Lung (tissue), 12 donors: ENCODE data around the gene CDKN2B-AS1. TPM values are rescaled to one million over a fixed set of nuclear protein-coding genes. Genes with fewer than 3 reads are reported as not detected.

Experiments used
- ATAC-seq: fragments of 200-7000 bp; cut with Tn5 transposase; one replicate; pipeline ENCODE4 v1.9.1; 2020; ENCODE audit warnings: moderate number of reproducible peaks; ENCODE audit not compliant: insufficient read depth, low FRiP score
- DNase-seq, 3 donors: peaks; one replicate each; pipeline ENCODE4 v3.0.0-alpha.2; 2013 to 2017
- H3K27ac ChIP-seq, 2 donors: one replicate each; pipeline ENCODE4 v1.5.1; 2013; ENCODE audit warnings: mild to moderate bottlenecking in 2 of 2, moderate library complexity in 2 of 2, control low read depth in 1 of 2, inconsistent platforms in 1 of 2, low read depth in 1 of 2, low read length in 1 of 2
- H3K27me3 ChIP-seq, 3 donors: one replicate each; pipeline ENCODE4 v1.5.1; 2013; ENCODE audit warnings: low read length in 2 of 3; ENCODE audit not compliant: control insufficient read depth in 3 of 3, insufficient read depth in 3 of 3
- H3K36me3 ChIP-seq, 4 donors: one replicate each; pipeline ENCODE4 v1.5.1; 2013; ENCODE audit warnings: low read length in 4 of 4, mild to moderate bottlenecking in 1 of 4, moderate library complexity in 1 of 4; ENCODE audit not compliant: control insufficient read depth in 4 of 4, insufficient read depth in 4 of 4
- H3K4me1 ChIP-seq, 5 donors: one replicate each; pipeline ENCODE4 v1.5.1; 2013; ENCODE audit warnings: low read length in 5 of 5, mild to moderate bottlenecking in 2 of 5, moderate library complexity in 1 of 5; ENCODE audit not compliant: control insufficient read depth in 5 of 5, insufficient read depth in 5 of 5
- H3K4me3 ChIP-seq: one replicate; pipeline ENCODE4 v1.5.1; 2013; ENCODE audit warnings: mild to moderate bottlenecking, control low read depth, moderate library complexity
- H3K9ac ChIP-seq, 2 donors: one replicate each; pipeline ENCODE4 v1.5.1; 2013; ENCODE audit warnings: low read length in 2 of 2, control low read depth in 1 of 2; ENCODE audit not compliant: insufficient read depth in 1 of 2
- H3K9me3 ChIP-seq, 4 donors: one replicate each; pipeline ENCODE4 v1.5.1; 2013; ENCODE audit warnings: low read length in 3 of 4, mild to moderate bottlenecking in 1 of 4, moderate library complexity in 1 of 4; ENCODE audit not compliant: control insufficient read depth in 4 of 4, insufficient read depth in 3 of 4
- CTCF ChIP-seq: IDR thresholded peaks from 2 replicates; pipeline ENCODE4 v1.5.1; 2012; ENCODE audit warnings: mild to moderate bottlenecking; ENCODE audit errors: control extremely low read depth, extremely low read depth
- WGBS, 2 donors: extraction: QIAGEN DNeasy Blood & Tissue Kit; methylation state at CpG; one replicate each; pipeline ENCODE4 v1.1.7; 2013; 5-methylcytosine and 5-hydroxymethylcytosine counted together
- polyA plus RNA-seq, 2 donors: library from polyadenylated mRNA; stranded (reverse); fragments of 200-250 nt; gene quantifications; one replicate each; pipeline ENCODE4 v1.2.1, GENCODE V29; 2013
- total RNA-seq, 2 donors: library from RNA; depleted of rRNA in 1 of 2; stranded (reverse); fragments of >200 nt in 1 of 2; gene quantifications; one replicate each; pipeline ENCODE4 v1.2.1, GENCODE V29; 2014 to 2021
- donor health status: control.
- donor health status: control.
- donor health status: Bipolar disorder and iron deficiency.
- donor health status: healthy.
- donor health status: DM: yes; HTN: yes; CAD: no.

CDKN2B-AS1 gene
- total and polyA plus RNA-seq, 4 donors: 0.32 to 1.2 (median 0.59) TPM

- no peaks in the 10 kb centered on the region for H3K36me3 ChIP-seq
- DNase-seq (no peak), ATAC-seq (no peak)
- H3K9ac ChIP-seq: no peak overlapping the region
- H3K27ac ChIP-seq: no peak overlapping the region
- no peak overlapping the region for H3K4me3 ChIP-seq
- WGBS, 2 donors: 89 to 93% methylated on average over 2 of the region's 2 CpGs
- peaks cover 0 to 12% (median 0%) of the 10 kb centered on the region in 4 donors for H3K9me3 ChIP-seq
- peaks cover 0 to 8% (median 7%) of the 10 kb centered on the region in 5 donors for H3K4me1 ChIP-seq
- H3K27me3 ChIP-seq: peaks cover 4 to 41% (median 28%) of the 10 kb centered on the region in 3 donors
- TF ChIP-seq CTCF: no peak
Measured at GRCh38 chr9:21961569-21961968, 33.0 kb upstream of the CDKN2B-AS1 start.

- Histone ChIP-seq H3K4me3 (no peak overlapping the region), H3K36me3 (no peaks in the 10 kb centered on the region), H3K4me1 (peaks cover 0 to 9% (median 7%) of the 10 kb centered on the region in 5 donors), H3K27me3 (peaks cover 4 to 68% (median 61%) of the 10 kb centered on the region in 3 donors), H3K9me3 (peaks cover 0 to 26% (median 0%) of the 10 kb centered on the region in 4 donors), H3K27ac (no peak overlapping the region), H3K9ac (no peak overlapping the region)
- 1 to 4% methylated on average over 29 of the region's 29 CpGs for WGBS, 2 donors
- no peak for DNase-seq
- peak; percentile 46 for ATAC-seq
- TF ChIP-seq CTCF: no peak
Measured at GRCh38 chr9:21964925-21965385, 29.6 kb upstream of the CDKN2B-AS1 start.

- ATAC-seq: peak; percentile 70
- DNase-seq: peak in 2 of 3 donors; percentile 56
- H3K4me1 ChIP-seq: peaks cover 0 to 9% (median 7%) of the 10 kb centered on the region in 5 donors
- no peaks in the 10 kb centered on the region for H3K36me3 ChIP-seq
- no peak overlapping the region for H3K27ac ChIP-seq
- 2 to 3% methylated on average over 30 of the region's 30 CpGs for WGBS, 2 donors
- peaks cover 4 to 73% (median 67%) of the 10 kb centered on the region in 3 donors for H3K27me3 ChIP-seq
- peaks cover 0 to 30% (median 0%) of the 10 kb centered on the region in 4 donors for H3K9me3 ChIP-seq
- no peak overlapping the region for H3K9ac ChIP-seq
- no peak for TF ChIP-seq CTCF
- H3K4me3 ChIP-seq: no peak overlapping the region
Measured at GRCh38 chr9:21965401-21965951, 29.1 kb upstream of the CDKN2B-AS1 start.
